HFFc6 (cell line): ENCODE data around the gene ODF2. TPM values are rescaled to one million over a fixed set of nuclear protein-coding genes. Genes with fewer than 3 reads are reported as not detected.

Experiments
- DNase-seq: peaks from one replicate; pipeline ENCODE4 v3.0.0-alpha.2; 2018
- H3K27ac Mint-ChIP-seq: 2 replicates; pipeline ENCODE4 v1.8.0; 2020; ENCODE audit warnings: mild to moderate bottlenecking, mixed read lengths
- H3K27me3 Mint-ChIP-seq: 2 replicates; pipeline ENCODE4 v1.8.0; 2021; ENCODE audit warnings: mild to moderate bottlenecking, moderate library complexity, mixed read lengths; ENCODE audit not compliant: insufficient read depth
- H3K36me3 Mint-ChIP-seq: 2 replicates; pipeline ENCODE4 v1.8.0; 2021; ENCODE audit warnings: low read depth, mixed read lengths
- H3K4me1 Mint-ChIP-seq: 2 replicates; pipeline ENCODE4 v1.8.0; 2020; ENCODE audit warnings: low read depth, mixed read lengths
- H3K4me3 Mint-ChIP-seq: 2 replicates; pipeline ENCODE4 v1.8.0; 2020; ENCODE audit warnings: mild to moderate bottlenecking, moderate library complexity, mixed read lengths
- H3K9me3 Mint-ChIP-seq: 2 replicates; pipeline ENCODE4 v1.8.0; 2020; ENCODE audit warnings: mild to moderate bottlenecking, mixed read lengths
- total RNA-seq, 6 experiments: library from RNA; stranded (reverse); fragmentation: NEBNext Ultra II Directional; extraction: Animal tissue kit (Norgen Biotek cat#: 25700); gene quantifications; 2 replicates in 1 of 6; 3 replicates in 5 of 6; pipeline ENCODE4 v1.2.3, GENCODE V29; 2021
- TF ChIP-seq, protein P1 (sequence below): fragments of 200-600 bp; sonication (generic); IDR thresholded peaks from 2 replicates; pipeline ENCODE4 v1.5.0; 2021; ENCODE audit warnings: antibody characterized with exemption, mild to moderate bottlenecking

Gene ODF2
- total RNA-seq, 6 experiments from 2014 or later = 29.5 to 40.8 (median 36.9) TPM

DNA sequence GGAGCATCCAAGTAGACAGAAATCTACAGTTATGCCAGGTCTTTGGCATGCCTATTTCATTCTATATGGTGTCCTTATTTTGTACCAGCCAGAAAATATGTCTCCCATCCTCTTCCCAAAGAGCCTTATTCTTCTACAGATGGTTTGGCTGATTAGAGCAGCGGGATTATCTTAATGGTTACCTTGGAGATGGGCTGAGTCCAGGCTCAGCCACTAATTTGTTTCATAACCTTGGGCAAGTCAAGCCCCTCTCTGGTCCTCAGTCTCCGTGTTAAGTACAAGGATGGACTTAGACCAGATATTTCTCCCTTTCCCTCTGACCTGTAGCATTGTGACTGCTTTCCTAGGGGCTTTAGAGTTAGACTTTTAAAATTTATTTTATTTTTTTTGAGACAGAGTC lies 37.6 kb downstream of the ODF2 start:
- Mint-ChIP-seq H3K9me3 (no peaks in the 10 kb centered on the region), H3K4me1 (no peaks in the 10 kb centered on the region), H3K4me3 (no peak overlapping the region), H3K27me3 (no peaks in the 10 kb centered on the region; the same call in 1 of the 2 replicates), H3K27ac (no peak overlapping the region), H3K36me3 (peaks cover 23% of the 10 kb centered on the region)
- DNase-seq = no peak
- TF ChIP-seq, protein P1, sequence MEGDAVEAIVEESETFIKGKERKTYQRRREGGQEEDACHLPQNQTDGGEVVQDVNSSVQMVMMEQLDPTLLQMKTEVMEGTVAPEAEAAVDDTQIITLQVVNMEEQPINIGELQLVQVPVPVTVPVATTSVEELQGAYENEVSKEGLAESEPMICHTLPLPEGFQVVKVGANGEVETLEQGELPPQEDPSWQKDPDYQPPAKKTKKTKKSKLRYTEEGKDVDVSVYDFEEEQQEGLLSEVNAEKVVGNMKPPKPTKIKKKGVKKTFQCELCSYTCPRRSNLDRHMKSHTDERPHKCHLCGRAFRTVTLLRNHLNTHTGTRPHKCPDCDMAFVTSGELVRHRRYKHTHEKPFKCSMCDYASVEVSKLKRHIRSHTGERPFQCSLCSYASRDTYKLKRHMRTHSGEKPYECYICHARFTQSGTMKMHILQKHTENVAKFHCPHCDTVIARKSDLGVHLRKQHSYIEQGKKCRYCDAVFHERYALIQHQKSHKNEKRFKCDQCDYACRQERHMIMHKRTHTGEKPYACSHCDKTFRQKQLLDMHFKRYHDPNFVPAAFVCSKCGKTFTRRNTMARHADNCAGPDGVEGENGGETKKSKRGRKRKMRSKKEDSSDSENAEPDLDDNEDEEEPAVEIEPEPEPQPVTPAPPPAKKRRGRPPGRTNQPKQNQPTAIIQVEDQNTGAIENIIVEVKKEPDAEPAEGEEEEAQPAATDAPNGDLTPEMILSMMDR = no peak

DNA sequence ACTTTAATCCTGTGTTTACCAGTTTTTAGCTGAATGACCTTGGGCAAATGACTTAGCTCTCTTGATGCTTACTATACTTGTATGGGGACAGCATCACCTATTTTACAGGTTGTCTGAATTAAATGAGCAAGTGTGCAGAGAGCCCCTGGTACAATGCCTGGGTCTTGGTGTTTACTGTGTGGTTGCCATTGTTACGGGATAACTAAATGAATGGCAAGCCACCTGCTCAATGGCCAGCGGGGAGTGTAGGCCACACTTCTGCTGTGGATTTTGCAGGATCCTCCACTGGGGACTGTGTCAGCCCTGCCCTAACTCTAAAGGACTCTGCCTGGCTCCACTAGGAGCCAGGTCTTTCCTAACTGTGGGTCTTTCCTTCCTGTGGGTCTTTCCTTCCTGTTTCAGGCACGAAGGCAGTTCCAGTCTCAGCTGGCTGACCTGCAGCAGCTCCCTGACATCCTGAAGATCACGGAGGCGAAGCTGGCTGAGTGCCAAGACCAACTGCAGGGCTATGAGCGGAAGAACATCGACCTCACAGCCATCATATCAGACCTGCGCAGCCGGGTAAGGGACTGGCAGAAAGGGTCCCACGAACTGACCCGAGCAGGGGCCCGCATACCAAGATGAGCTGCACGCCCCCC lies 38.4 kb downstream of the ODF2 start:
- Mint-ChIP-seq H3K27ac (no peak overlapping the region), H3K4me1 (no peaks in the 10 kb centered on the region), H3K27me3 (no peaks in the 10 kb centered on the region; the same call in 1 of the 2 replicates), H3K36me3 (peaks cover 23% of the 10 kb centered on the region), H3K9me3 (no peaks in the 10 kb centered on the region), H3K4me3 (no peak overlapping the region)
- DNase-seq = no peak
- TF ChIP-seq, protein P1 = no peak

DNA sequence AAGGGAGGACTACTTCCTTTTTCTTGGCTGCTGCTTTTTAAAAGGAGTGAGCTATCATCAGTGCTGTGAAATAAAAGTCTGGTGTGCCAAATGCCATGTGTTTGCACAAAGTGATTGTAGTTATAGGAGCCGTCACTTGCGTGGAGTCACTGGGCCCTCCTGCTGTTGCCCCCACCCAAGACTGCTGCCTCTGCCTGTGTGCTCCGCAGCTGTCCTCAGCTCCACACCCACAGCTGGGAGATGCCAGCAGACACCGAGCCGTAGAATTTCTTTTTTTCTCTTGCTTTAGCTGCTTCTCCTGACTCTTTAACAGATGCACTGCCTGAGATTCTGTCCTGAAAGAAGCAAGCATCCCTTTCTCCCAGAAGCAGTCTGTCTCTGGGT lies 38.9 kb downstream of the ODF2 start:
- no peak for DNase-seq

DNA sequence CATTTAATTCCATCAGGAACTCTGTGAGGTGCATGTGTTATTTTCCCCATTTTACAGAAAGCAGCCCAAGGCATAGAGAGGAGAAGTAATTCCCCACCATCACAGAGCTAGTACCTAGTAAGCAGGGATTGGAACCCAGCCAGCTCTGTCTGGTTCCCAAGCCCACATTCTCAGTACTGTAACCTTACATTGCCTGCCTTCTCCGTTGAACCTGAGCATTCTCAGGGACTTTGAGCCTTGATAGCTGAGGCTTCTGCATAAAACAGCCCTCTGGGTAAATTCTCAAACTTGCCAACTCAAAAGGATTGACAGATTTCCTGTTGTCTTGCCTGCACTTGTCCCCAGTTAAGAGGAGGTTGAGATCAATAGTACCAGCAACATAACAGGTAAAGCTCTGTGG lies 39.5 kb downstream of the ODF2 start:
- H3K4me1 Mint-ChIP-seq = no peaks in the 10 kb centered on the region
- no peak overlapping the region for H3K4me3 Mint-ChIP-seq
- H3K27ac Mint-ChIP-seq = no peak overlapping the region
- H3K27me3 Mint-ChIP-seq = no peaks in the 10 kb centered on the region; the same call in 1 of the 2 replicates
- peaks cover 27% of the 10 kb centered on the region for H3K36me3 Mint-ChIP-seq
- no peak for DNase-seq
- TF ChIP-seq, protein P1 = no peak
- H3K9me3 Mint-ChIP-seq = no peaks in the 10 kb centered on the region

More for the DNA sequence above, 38.9 kb downstream of the ODF2 start:
- H3K36me3 Mint-ChIP-seq = peaks cover 26% of the 10 kb centered on the region
- H3K4me1 Mint-ChIP-seq = no peaks in the 10 kb centered on the region
- no peaks in the 10 kb centered on the region; the same call in 1 of the 2 replicates for H3K27me3 Mint-ChIP-seq
- H3K9me3 Mint-ChIP-seq = no peaks in the 10 kb centered on the region
- no peak overlapping the region for H3K27ac Mint-ChIP-seq
- H3K4me3 Mint-ChIP-seq = no peak overlapping the region
- TF ChIP-seq, protein P1 = no peak

DNA sequence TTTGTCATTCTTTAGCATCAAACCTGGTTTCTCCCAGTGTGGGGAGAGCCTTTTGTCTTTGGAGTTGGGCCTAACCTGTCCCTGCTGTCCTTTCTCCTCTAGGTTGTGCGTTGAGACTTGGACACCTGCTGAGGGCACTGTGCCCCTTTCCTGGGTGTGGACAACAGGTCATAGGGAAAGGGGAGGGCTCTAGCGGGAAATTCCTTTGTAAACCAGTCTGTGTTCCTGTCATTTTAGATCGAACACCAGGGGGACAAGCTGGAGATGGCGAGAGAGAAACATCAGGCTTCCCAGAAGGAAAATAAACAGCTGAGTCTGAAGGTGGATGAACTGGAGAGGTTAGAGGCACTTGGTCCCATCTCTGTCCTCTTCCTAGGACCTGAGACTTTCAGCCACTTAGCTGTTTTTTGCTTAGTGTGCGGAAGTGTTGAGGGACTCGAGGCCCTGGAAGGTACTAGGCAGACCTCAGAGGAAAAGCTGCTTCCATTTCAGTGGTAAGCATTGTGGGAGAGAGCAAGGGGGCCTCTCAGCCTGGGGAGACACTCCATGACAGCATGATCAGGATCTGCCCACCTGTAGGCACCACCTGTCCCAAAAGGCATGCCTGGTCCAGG lies 40.1 kb downstream of the ODF2 start:
- Mint-ChIP-seq H3K27me3 (no peaks in the 10 kb centered on the region; the same call in 1 of the 2 replicates), H3K4me1 (no peaks in the 10 kb centered on the region), H3K27ac (no peak overlapping the region), H3K36me3 (peaks cover 29% of the 10 kb centered on the region), H3K9me3 (no peaks in the 10 kb centered on the region), H3K4me3 (no peak overlapping the region)
- TF ChIP-seq, protein P1 = peak; percentile 28
- DNase-seq = no peak
